ENCODE data around the gene FAM234A.
A peak's percentile ranks its signal among the peaks of the same experiment; 100 is the strongest.

The FAM234A gene

GRCh38 chr16:289395-289997, 54.9 kb downstream of the FAM234A start:
- no peak for DNase-seq
- Histone ChIP-seq H4K8ac (ENCODE audit: low read depth, low read length) (no peak overlapping the region), H3K23ac (ENCODE audit: low read length) (no peak overlapping the region), H2BK12ac (ENCODE audit: low read length) (no peak overlapping the region), H3K9me3 (ENCODE audit: insufficient read depth, low read depth, low read length) (peaks cover 10% of the 10 kb centered on the region), H3K4ac (ENCODE audit: low read depth, low read length) (no peak overlapping the region), H2AFZ (ENCODE audit: insufficient read depth, low read length, poor library complexity) (no peak overlapping the region), H3K18ac (ENCODE audit: low read length) (no peak overlapping the region), H2BK5ac (ENCODE audit: low read depth, low read length, poor library complexity) (no peak overlapping the region), H3K79me1 (ENCODE audit: low read length) (no peaks in the 10 kb centered on the region), H2AK5ac (ENCODE audit: low read length) (no peak overlapping the region), H3K14ac (ENCODE audit: low read length) (no peak overlapping the region), H4K91ac (ENCODE audit: low read depth, low read length) (no peak overlapping the region), H3K27ac (ENCODE audit: low read depth, low read length) (no peak overlapping the region), H2BK120ac (ENCODE audit: insufficient read depth, low read length, poor library complexity) (no peak overlapping the region), H3K4me1 (ENCODE audit: control insufficient read depth in 1 of 2, insufficient read depth in 2 of 2, low read length in 2 of 2) (no peaks in the 10 kb centered on the region), H3K9ac (ENCODE audit: low read length) (no peak overlapping the region), H4K12ac (ENCODE audit: low read depth, low read length) (no peak overlapping the region), H3K27me3 (ENCODE audit: insufficient read depth, low read length) (no peaks in the 10 kb centered on the region), H3K4me3 (ENCODE audit: low read depth, low read length) (no peak overlapping the region), H3K79me2 (ENCODE audit: control insufficient read depth, insufficient read depth, low read length, poor library complexity) (no peaks in the 10 kb centered on the region), H3K4me2 (ENCODE audit: low read length) (no peak overlapping the region), H3K36me3 (ENCODE audit: control insufficient read depth in 1 of 2, insufficient read depth in 2 of 2, low read length in 2 of 2) (peaks cover 64 to 65% of the 10 kb centered on the region in 2 experiments)
- no CpG with 5 or more reads among the region's 22 CpGs for WGBS (ENCODE audit: extremely low coverage, insufficient coverage, insufficient read length)

DNA sequence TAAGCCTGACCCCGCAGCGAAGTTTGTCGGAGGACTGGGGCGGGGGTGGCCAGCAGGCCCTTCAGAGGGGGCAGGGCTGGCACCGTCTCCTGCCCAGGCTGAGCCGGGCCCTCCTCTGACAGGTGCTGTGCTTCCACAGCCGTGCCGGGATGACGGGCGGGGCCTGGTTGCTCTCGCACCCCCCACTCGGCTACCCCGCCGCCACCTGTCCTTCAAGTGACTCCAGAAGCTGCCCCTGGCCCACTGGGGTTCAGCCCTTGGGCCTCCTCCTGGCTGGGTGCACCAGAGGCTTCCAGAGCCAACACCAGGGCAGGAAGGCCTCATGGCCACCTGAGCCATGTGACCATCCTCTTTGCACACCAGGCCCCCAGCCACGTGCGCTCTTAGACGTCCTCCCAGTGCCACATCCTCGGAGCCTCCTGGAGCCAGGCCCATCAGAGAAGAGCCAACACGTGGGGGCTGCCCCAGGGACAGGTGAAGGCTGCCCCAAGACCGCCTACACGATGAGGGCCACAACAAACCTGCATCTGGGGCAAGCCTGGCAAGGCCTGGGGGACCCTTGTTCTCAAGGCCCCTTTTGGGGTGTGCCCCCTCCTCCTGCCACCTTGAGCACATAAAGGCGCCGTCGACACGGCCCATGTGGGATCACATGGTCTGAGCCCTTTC, 55.5 kb downstream of the FAM234A start:
- H4K12ac ChIP-seq (ENCODE audit: low read depth, low read length): peak overlapping the region; percentile 15
- H3K27me3 ChIP-seq (ENCODE audit: insufficient read depth, low read length): no peaks in the 10 kb centered on the region
- no peak overlapping the region for H2BK5ac ChIP-seq (ENCODE audit: low read depth, low read length, poor library complexity)
- H3K27ac ChIP-seq (ENCODE audit: low read depth, low read length): no peak overlapping the region
- no peak overlapping the region for H4K91ac ChIP-seq (ENCODE audit: low read depth, low read length)
- no peak overlapping the region for H3K23ac ChIP-seq (ENCODE audit: low read length)
- H2BK120ac ChIP-seq (ENCODE audit: insufficient read depth, low read length, poor library complexity): no peak overlapping the region
- peaks cover 62 to 65% of the 10 kb centered on the region in 2 experiments for H3K36me3 ChIP-seq (ENCODE audit: control insufficient read depth in 1 of 2, insufficient read depth in 2 of 2, low read length in 2 of 2)
- H3K4me2 ChIP-seq (ENCODE audit: low read length): no peak overlapping the region
- H3K4ac ChIP-seq (ENCODE audit: low read depth, low read length): no peak overlapping the region
- H3K4me3 ChIP-seq (ENCODE audit: low read depth, low read length): no peak overlapping the region
- no CpG with 5 or more reads among the region's 25 CpGs for WGBS (ENCODE audit: extremely low coverage, insufficient coverage, insufficient read length)
- H2BK12ac ChIP-seq (ENCODE audit: low read length): no peak overlapping the region
- H2AFZ ChIP-seq (ENCODE audit: insufficient read depth, low read length, poor library complexity): no peak overlapping the region
- H3K14ac ChIP-seq (ENCODE audit: low read length): no peak overlapping the region
- H3K9ac ChIP-seq (ENCODE audit: low read length): no peak overlapping the region
- H3K79me1 ChIP-seq (ENCODE audit: low read length): no peaks in the 10 kb centered on the region
- peaks cover 8% of the 10 kb centered on the region for H3K9me3 ChIP-seq (ENCODE audit: insufficient read depth, low read depth, low read length)
- no peaks in the 10 kb centered on the region for H3K4me1 ChIP-seq (ENCODE audit: control insufficient read depth in 1 of 2, insufficient read depth in 2 of 2, low read length in 2 of 2)
- no peak for DNase-seq
- no peak overlapping the region for H2AK5ac ChIP-seq (ENCODE audit: low read length)
- H3K18ac ChIP-seq (ENCODE audit: low read length): no peak overlapping the region
- H4K8ac ChIP-seq (ENCODE audit: low read depth, low read length): no peak overlapping the region
- no peaks in the 10 kb centered on the region for H3K79me2 ChIP-seq (ENCODE audit: control insufficient read depth, insufficient read depth, low read length, poor library complexity)

DNA sequence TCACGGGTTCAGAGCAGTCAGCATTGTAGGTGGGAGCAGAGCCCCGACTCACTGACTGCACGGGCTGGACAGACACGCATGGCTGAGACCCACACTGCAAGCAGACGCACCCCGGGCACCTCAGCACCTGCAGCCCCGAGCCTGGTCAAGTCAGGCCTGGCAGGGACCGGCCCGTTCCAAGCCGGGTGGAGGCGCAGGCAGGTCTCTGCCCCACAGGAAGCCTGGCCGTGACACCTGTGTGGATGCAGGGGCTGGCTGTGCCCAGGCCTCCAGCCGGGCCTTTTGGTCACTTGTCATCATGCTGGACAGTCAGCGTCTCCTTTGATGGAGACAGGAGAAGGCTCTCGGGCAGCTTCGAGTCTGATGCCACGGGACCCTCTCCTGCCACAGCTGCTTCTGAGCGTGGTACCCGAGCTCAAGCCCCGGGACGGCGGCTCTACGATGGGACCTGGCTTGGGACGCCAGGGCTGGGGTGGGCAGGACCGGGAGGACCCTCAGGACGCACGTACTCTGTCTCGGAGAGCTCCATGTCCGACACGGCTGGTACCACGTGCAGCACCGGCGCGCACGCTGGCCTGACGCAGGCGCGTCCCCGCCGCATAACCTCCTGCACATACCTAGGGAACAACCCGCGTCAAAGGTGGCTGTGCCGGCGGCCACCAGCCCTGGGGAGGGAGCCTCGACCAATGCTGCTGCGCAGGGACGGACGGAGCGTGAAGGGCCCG, 56.2 kb downstream of the FAM234A start:
- Histone ChIP-seq H3K4ac (ENCODE audit: low read depth, low read length) (no peak overlapping the region), H4K8ac (ENCODE audit: low read depth, low read length) (no peak overlapping the region), H4K91ac (ENCODE audit: low read depth, low read length) (no peak overlapping the region), H3K36me3 (ENCODE audit: control insufficient read depth in 1 of 2, insufficient read depth in 2 of 2, low read length in 2 of 2) (peaks cover 62 to 66% of the 10 kb centered on the region in 2 experiments), H3K9me3 (ENCODE audit: insufficient read depth, low read depth, low read length) (peaks cover 8% of the 10 kb centered on the region), H2BK120ac (ENCODE audit: insufficient read depth, low read length, poor library complexity) (no peak overlapping the region), H3K27ac (ENCODE audit: low read depth, low read length) (no peak overlapping the region), H3K27me3 (ENCODE audit: insufficient read depth, low read length) (no peaks in the 10 kb centered on the region), H3K23ac (ENCODE audit: low read length) (no peak overlapping the region), H2AK5ac (ENCODE audit: low read length) (no peak overlapping the region), H3K4me1 (ENCODE audit: control insufficient read depth in 1 of 2, insufficient read depth in 2 of 2, low read length in 2 of 2) (no peaks in the 10 kb centered on the region), H3K18ac (ENCODE audit: low read length) (no peak overlapping the region), H3K4me3 (ENCODE audit: low read depth, low read length) (no peak overlapping the region), H3K9ac (ENCODE audit: low read length) (no peak overlapping the region), H3K14ac (ENCODE audit: low read length) (no peak overlapping the region), H3K79me1 (ENCODE audit: low read length) (no peaks in the 10 kb centered on the region), H3K79me2 (ENCODE audit: control insufficient read depth, insufficient read depth, low read length, poor library complexity) (no peaks in the 10 kb centered on the region), H2AFZ (ENCODE audit: insufficient read depth, low read length, poor library complexity) (no peak overlapping the region), H4K12ac (ENCODE audit: low read depth, low read length) (no peak overlapping the region), H2BK5ac (ENCODE audit: low read depth, low read length, poor library complexity) (no peak overlapping the region), H3K4me2 (ENCODE audit: low read length) (no peak overlapping the region), H2BK12ac (ENCODE audit: low read length) (no peak overlapping the region)
- DNase-seq: no peak
- WGBS (ENCODE audit: extremely low coverage, insufficient coverage, insufficient read length): no CpG with 5 or more reads among the region's 50 CpGs

DNA sequence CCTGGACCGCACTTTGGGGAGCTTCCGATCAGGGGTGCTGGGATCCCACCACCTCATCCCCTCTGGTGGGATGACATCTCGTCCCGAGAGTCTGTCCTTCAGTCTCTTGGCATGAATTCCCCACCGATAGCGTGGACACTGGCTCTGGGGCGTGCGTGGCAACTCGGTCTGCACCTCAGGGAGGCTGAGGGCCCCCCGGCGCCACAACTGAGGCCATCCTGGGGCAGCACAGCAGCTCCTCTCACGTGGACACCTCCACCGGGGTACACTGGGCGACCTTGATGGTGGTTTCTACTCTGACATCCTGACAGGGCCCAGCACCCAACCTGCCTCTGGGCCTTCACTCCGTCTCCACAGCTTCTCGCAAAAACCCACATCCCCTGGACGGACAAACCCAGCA, 56.9 kb downstream of the FAM234A start:
- Histone ChIP-seq H2BK12ac (ENCODE audit: low read length) (no peak overlapping the region), H2AFZ (ENCODE audit: insufficient read depth, low read length, poor library complexity) (no peak overlapping the region), H3K18ac (ENCODE audit: low read length) (no peak overlapping the region), H3K23ac (ENCODE audit: low read length) (no peak overlapping the region), H3K14ac (ENCODE audit: low read length) (no peak overlapping the region), H3K36me3 (ENCODE audit: control insufficient read depth in 1 of 2, insufficient read depth in 2 of 2, low read length in 2 of 2) (peaks cover 64 to 70% of the 10 kb centered on the region in 2 experiments), H3K4ac (ENCODE audit: low read depth, low read length) (no peak overlapping the region), H3K4me2 (ENCODE audit: low read length) (no peak overlapping the region), H3K9me3 (ENCODE audit: insufficient read depth, low read depth, low read length) (peaks cover 4% of the 10 kb centered on the region), H4K8ac (ENCODE audit: low read depth, low read length) (no peak overlapping the region), H3K4me1 (ENCODE audit: control insufficient read depth in 1 of 2, insufficient read depth in 2 of 2, low read length in 2 of 2) (no peaks in the 10 kb centered on the region), H3K79me2 (ENCODE audit: control insufficient read depth, insufficient read depth, low read length, poor library complexity) (no peaks in the 10 kb centered on the region), H3K27ac (ENCODE audit: low read depth, low read length) (no peak overlapping the region), H3K79me1 (ENCODE audit: low read length) (no peaks in the 10 kb centered on the region), H3K4me3 (ENCODE audit: low read depth, low read length) (no peak overlapping the region), H2AK5ac (ENCODE audit: low read length) (no peak overlapping the region), H2BK5ac (ENCODE audit: low read depth, low read length, poor library complexity) (no peak overlapping the region), H3K9ac (ENCODE audit: low read length) (no peak overlapping the region), H2BK120ac (ENCODE audit: insufficient read depth, low read length, poor library complexity) (no peak overlapping the region), H4K91ac (ENCODE audit: low read depth, low read length) (no peak overlapping the region), H4K12ac (ENCODE audit: low read depth, low read length) (no peak overlapping the region), H3K27me3 (ENCODE audit: insufficient read depth, low read length) (no peaks in the 10 kb centered on the region)
- WGBS (ENCODE audit: extremely low coverage, insufficient coverage, insufficient read length): no CpG with 5 or more reads among the region's 17 CpGs
- DNase-seq: no peak
